EL (cell line): ENCODE results near the gene PEX12.
A peak's percentile ranks its signal among the peaks of the same experiment; 100 is the strongest.
"Not testable (repeated sequence)": the region's sequence is repeated elsewhere in the genome, so short reads cannot be mapped to it uniquely, and the experiment has no call there.

Source experiments
- DNase-seq: peaks from one replicate; pipeline ENCODE4 v3.0.0-alpha.2; 2016

Gene PEX12

GRCh38 chr17:35577830-35578196, 558 bp downstream of the PEX12 start:
- peak; percentile 20 for DNase-seq

GRCh38 chr17:35575759-35576158, 2.6 kb downstream of the PEX12 start:
- no peak for DNase-seq

GRCh38 chr17:35569405-35569804, 9.0 kb downstream of the PEX12 start:
- DNase-seq = no peak

- peak; percentile 66 for DNase-seq
Measured at GRCh38 chr17:35568561-35568960, 9.8 kb downstream of the PEX12 start.

- DNase-seq = no peak
Measured at GRCh38 chr17:35566968-35567367, 11.4 kb downstream of the PEX12 start.

GRCh38 chr17:35563181-35563580, 15.2 kb downstream of the PEX12 start:
- not testable (repeated sequence) for DNase-seq

- DNase-seq = no peak
Measured at GRCh38 chr17:35560703-35561102, 17.7 kb downstream of the PEX12 start, which contains the start of gene SLFN14. Gene SLFN14 (minus strand): TSS chr17:35560819. CDS start chr17:35558062, 2,757 bp downstream.

GRCh38 chr17:35559495-35560210, 18.7 kb downstream of the PEX12 start:
- DNase-seq = no peak

- DNase-seq = no peak
Measured at GRCh38 chr17:35557353-35557752, 21.0 kb downstream of the PEX12 start.

GRCh38 chr17:35555691-35556090, 22.7 kb downstream of the PEX12 start:
- no peak for DNase-seq

GRCh38 chr17:35554668-35555067, 23.7 kb downstream of the PEX12 start:
- no peak for DNase-seq

- DNase-seq = no peak
Measured at GRCh38 chr17:35553310-35553709, 25.1 kb downstream of the PEX12 start.

- DNase-seq = no peak
Measured at GRCh38 chr17:35548978-35549377, 29.4 kb downstream of the PEX12 start.

- DNase-seq = no peak
Measured at GRCh38 chr17:35548208-35548810, 30.1 kb downstream of the PEX12 start.

- no peak for DNase-seq
Measured at GRCh38 chr17:35546487-35546886, 31.9 kb downstream of the PEX12 start.

GRCh38 chr17:35545150-35545549, 33.2 kb downstream of the PEX12 start:
- no peak for DNase-seq

- peak; percentile 22 for DNase-seq
Measured at GRCh38 chr17:35543856-35544255, 34.5 kb downstream of the PEX12 start.

GRCh38 chr17:35542990-35543389, 35.4 kb downstream of the PEX12 start:
- no peak for DNase-seq

GRCh38 chr17:35541434-35541833, 36.9 kb downstream of the PEX12 start:
- no peak for DNase-seq

GRCh38 chr17:35540589-35541404, 37.6 kb downstream of the PEX12 start:
- DNase-seq = peak; percentile 53

- DNase-seq = no peak
Measured at GRCh38 chr17:35539659-35540026, 38.7 kb downstream of the PEX12 start.

- DNase-seq = no peak
Measured at GRCh38 chr17:35537601-35538141, 40.7 kb downstream of the PEX12 start, which contains the start of gene SLFN12L. Gene SLFN12L (minus strand): TSS chr17:35537678. CDS start chr17:35522364, 15,314 bp downstream.

GRCh38 chr17:35536664-35537171, 41.7 kb downstream of the PEX12 start:
- no peak for DNase-seq
